Cardiac muscle cell (in vitro differentiated cells and primary cell): Measurements from ENCODE around the gene FCHSD2. TPM values are rescaled to one million over a fixed set of nuclear protein-coding genes. Genes with fewer than 3 reads are reported as not detected.

Experiments used
- DNase-seq, 2 donors: peaks; one replicate each; pipeline versions ENCODE4 v3.0.0 to v3.0.0-alpha.2; 2010 to 2017; ENCODE audit warnings: low read depth in 1 of 2, low spot score in 1 of 2
- H3K27ac ChIP-seq: fragments of 200-600 bp; sonication (generic); 2 replicates; pipeline ENCODE4 v1.5.1; 2016
- H3K27me3 ChIP-seq: fragments of 200-600 bp; sonication (generic); 2 replicates; pipeline ENCODE4 v1.6.0; 2016; ENCODE audit warnings: control low read depth
- H3K36me3 ChIP-seq: fragments of 200-600 bp; sonication (generic); 2 replicates; pipeline ENCODE4 v1.5.1; 2016; ENCODE audit warnings: control low read depth
- H3K4me1 ChIP-seq: fragments of 200-600 bp; sonication (generic); 2 replicates; pipeline ENCODE4 v1.8.1; 2017; ENCODE audit warnings: low read depth, mild to moderate bottlenecking, mixed run types
- H3K4me3 ChIP-seq: fragments of 200-600 bp; sonication (generic); 2 replicates; pipeline ENCODE4 v1.5.1; 2016; ENCODE audit warnings: mild to moderate bottlenecking
- H3K9me3 ChIP-seq: fragments of 200-600 bp; sonication (generic); 2 replicates; pipeline ENCODE4 v1.5.1; 2017; ENCODE audit warnings: low read depth, mild to moderate bottlenecking, control low read depth
- polyA plus RNA-seq: library from polyadenylated mRNA; unstranded; fragments of >200 nt; fragmentation: Nextera tagmentation; extraction: Ambion mirVana; gene quantifications from 2 replicates; pipeline ENCODE4 v1.2.1, GENCODE V29; 2016
- total RNA-seq: library from RNA; depleted of rRNA; stranded (reverse); fragments of >200 nt; gene quantifications from 2 replicates; pipeline ENCODE4 v1.2.3, GENCODE V29; 2016
- TF ChIP-seq, protein P1 (sequence below): IDR thresholded peaks from 2 replicates; pipeline ENCODE4 v1.5.1; 2012; ENCODE audit warnings: low read depth, mild to moderate bottlenecking, low read length

FCHSD2 gene
- total RNA-seq (9.6 and 12.3 TPM in 2 replicates), polyA plus RNA-seq (16.9 and 31.4 TPM in 2 replicates)

DNA sequence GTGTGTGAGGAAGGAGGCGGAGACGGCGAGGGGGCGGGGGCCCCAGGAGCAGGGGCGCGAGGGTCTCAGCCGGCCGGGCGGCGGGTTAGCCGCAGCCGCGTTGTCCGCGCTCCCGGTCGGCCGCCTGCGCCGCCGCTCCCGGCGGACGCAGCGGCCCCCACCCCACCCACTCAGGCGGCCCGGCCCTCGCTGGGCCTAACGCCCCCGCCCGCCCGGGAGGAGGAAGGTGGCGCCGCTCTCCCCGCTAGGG, at the start of gene FCHSD2:
Gene FCHSD2, minus strand, starts transcription at position 191 of the 250 bp plus-strand sequence. CDS start 441 bp downstream, outside the sequence.
- TF ChIP-seq, protein P1, sequence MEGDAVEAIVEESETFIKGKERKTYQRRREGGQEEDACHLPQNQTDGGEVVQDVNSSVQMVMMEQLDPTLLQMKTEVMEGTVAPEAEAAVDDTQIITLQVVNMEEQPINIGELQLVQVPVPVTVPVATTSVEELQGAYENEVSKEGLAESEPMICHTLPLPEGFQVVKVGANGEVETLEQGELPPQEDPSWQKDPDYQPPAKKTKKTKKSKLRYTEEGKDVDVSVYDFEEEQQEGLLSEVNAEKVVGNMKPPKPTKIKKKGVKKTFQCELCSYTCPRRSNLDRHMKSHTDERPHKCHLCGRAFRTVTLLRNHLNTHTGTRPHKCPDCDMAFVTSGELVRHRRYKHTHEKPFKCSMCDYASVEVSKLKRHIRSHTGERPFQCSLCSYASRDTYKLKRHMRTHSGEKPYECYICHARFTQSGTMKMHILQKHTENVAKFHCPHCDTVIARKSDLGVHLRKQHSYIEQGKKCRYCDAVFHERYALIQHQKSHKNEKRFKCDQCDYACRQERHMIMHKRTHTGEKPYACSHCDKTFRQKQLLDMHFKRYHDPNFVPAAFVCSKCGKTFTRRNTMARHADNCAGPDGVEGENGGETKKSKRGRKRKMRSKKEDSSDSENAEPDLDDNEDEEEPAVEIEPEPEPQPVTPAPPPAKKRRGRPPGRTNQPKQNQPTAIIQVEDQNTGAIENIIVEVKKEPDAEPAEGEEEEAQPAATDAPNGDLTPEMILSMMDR: no peak
- Histone ChIP-seq H3K4me1 (peaks cover 17% of the 10 kb centered on the region), H3K9me3 (no peaks in the 10 kb centered on the region), H3K27me3 (no peaks in the 10 kb centered on the region), H3K36me3 (no peaks in the 10 kb centered on the region), H3K27ac (peak within 1 kb of the TSS; percentile 85), H3K4me3 (peak within 1 kb of the TSS; percentile 52)
- DNase-seq: no peak

GRCh38 chr11:73191151-73191550, 49.0 kb upstream of the FCHSD2 start:
- TF ChIP-seq, protein P1: no peak
- H3K4me1 ChIP-seq: peaks cover 8% of the 10 kb centered on the region

GRCh38 chr11:73190557-73190885, 48.4 kb upstream of the FCHSD2 start:
- Histone ChIP-seq H3K9me3 (no peaks in the 10 kb centered on the region), H3K4me1 (peaks cover 8% of the 10 kb centered on the region), H3K4me3 (no peak overlapping the region), H3K36me3 (no peaks in the 10 kb centered on the region), H3K27me3 (no peaks in the 10 kb centered on the region), H3K27ac (no peak overlapping the region)
- TF ChIP-seq, protein P1: no peak
- no peak for DNase-seq

More at GRCh38 chr11:73191151-73191550, 49.0 kb upstream of the FCHSD2 start:
- Histone ChIP-seq H3K36me3 (no peaks in the 10 kb centered on the region), H3K4me3 (no peak overlapping the region), H3K9me3 (no peaks in the 10 kb centered on the region), H3K27me3 (no peaks in the 10 kb centered on the region), H3K27ac (no peak overlapping the region)
- no peak for DNase-seq

GRCh38 chr11:73189723-73190556, 47.8 kb upstream of the FCHSD2 start:
- no peaks in the 10 kb centered on the region for H3K27me3 ChIP-seq
- no peaks in the 10 kb centered on the region for H3K36me3 ChIP-seq
- no peak overlapping the region for H3K4me3 ChIP-seq
- TF ChIP-seq, protein P1: no peak
- peaks cover 8% of the 10 kb centered on the region for H3K4me1 ChIP-seq
- no peak for DNase-seq
- H3K27ac ChIP-seq: no peak overlapping the region
- H3K9me3 ChIP-seq: no peaks in the 10 kb centered on the region

GRCh38 chr11:73189315-73189714, 47.2 kb upstream of the FCHSD2 start:
- Histone ChIP-seq H3K36me3 (no peaks in the 10 kb centered on the region), H3K27me3 (no peaks in the 10 kb centered on the region), H3K9me3 (no peaks in the 10 kb centered on the region), H3K4me1 (peaks cover 8% of the 10 kb centered on the region), H3K27ac (no peak overlapping the region), H3K4me3 (no peak overlapping the region)
- TF ChIP-seq, protein P1: no peak
- DNase-seq: no peak
